A549 (cell line): Measurements from ENCODE around the gene ACBD6. TPM values are rescaled to one million over a fixed set of nuclear protein-coding genes. Genes with fewer than 3 reads are reported as not detected.

Source experiments
- ATAC-seq, 2 experiments: fragments of 200-7000 bp in 1 of 2; fragments of >200 bp in 1 of 2; cut with Nextera tagmentation in 1 of 2; cut with Tn5 transposase in 1 of 2; 3 replicates each; pipeline versions ENCODE4 v1.8.0 to v1.9.1; 2018 to 2020; ENCODE audit warnings: mild to moderate bottlenecking in 1 of 2, moderate library complexity in 1 of 2
- CTCF ChIA-PET: fragments of 300-600 bp; sonication (Branson Sonifier 250); formaldehyde crosslinking; extraction: SDS; loops from one replicate; lab custom pipeline; 2021; ENCODE audit warnings: antibody characterized with exemption, inconsistent platforms; lab: Yijun Ruan, JAX
- POLR2A ChIA-PET: fragments of 350-600 bp; formaldehyde crosslinking; extraction: SDS; loops from one replicate; lab custom pipeline; 2021; ENCODE audit warnings: antibody characterized with exemption, inconsistent platforms; lab: Yijun Ruan, JAX
- DNase-seq, 2 experiments: peaks; one replicate each; pipeline versions ENCODE4 v3.0.0 to v3.0.0-alpha.2; 2011 to 2016; ENCODE audit warnings: low read depth in 1 of 2, low spot score in 1 of 2
- FAIRE-seq: peaks from 2 replicates; lab custom pipeline; 2011; peaks lifted over from hg19 to GRCh38; lab: Jason Lieb, UNC
- H3K27ac ChIP-seq, 2 experiments: fragments of >200 bp; sonication (Bioruptor Twin); formaldehyde crosslinking; 3 replicates each; pipeline ENCODE4 v1.5.1; 2016 to 2017
- H3K4me1 ChIP-seq: fragments of >200 bp; sonication (Bioruptor Twin); formaldehyde crosslinking; 3 replicates; pipeline ENCODE4 v1.6.1; 2016
- H3K4me2 ChIP-seq: fragments of >200 bp; sonication (Bioruptor Twin); formaldehyde crosslinking; 3 replicates; pipeline ENCODE4 v1.6.1; 2016
- H3K4me3 ChIP-seq: fragments of >200 bp; sonication (Bioruptor Twin); formaldehyde crosslinking; 3 replicates; pipeline ENCODE4 v1.5.1; 2016
- H3K9me3 ChIP-seq: fragments of >200 bp; sonication (Bioruptor Twin); formaldehyde crosslinking; 3 replicates; pipeline ENCODE4 v1.6.1; 2016
- ATOH8 ChIP-seq: fragments of 250-450 bp; sonication (Bioruptor Pico); IDR thresholded peaks from 2 replicates; pipeline ENCODE4 v1.5.0; 2020; ENCODE audit warnings: low read depth, mild to moderate bottlenecking, moderate library complexity
- BCL3 ChIP-seq: fragments of >200 bp; sonication (Bioruptor Twin); formaldehyde crosslinking; IDR thresholded peaks from 3 replicates; pipeline ENCODE4 v1.6.1; 2016
- BHLHE40 ChIP-seq: IDR thresholded peaks from 2 replicates; pipeline ENCODE4 v1.6.1; 2012; ENCODE audit warnings: low read depth, low read length, inconsistent platforms
- CBX8 ChIP-seq: fragments of 200-600 bp; sonication (generic); IDR thresholded peaks from 2 replicates; pipeline ENCODE4 v1.6.1; 2016
- E2F6 ChIP-seq: IDR thresholded peaks from 2 replicates; pipeline ENCODE4 v1.6.1; 2012; ENCODE audit warnings: low read depth, borderline replicate concordance
- EHF ChIP-seq: fragments of 250-450 bp; sonication (Bioruptor Pico); IDR thresholded peaks from 2 replicates; pipeline ENCODE4 v1.5.0; 2020; ENCODE audit warnings: mild to moderate bottlenecking
- EHMT2 ChIP-seq: fragments of 200-600 bp; sonication (generic); IDR thresholded peaks from 2 replicates; pipeline ENCODE4 v1.6.1; 2016; ENCODE audit warnings: antibody characterized with exemption, low read depth, mild to moderate bottlenecking, moderate library complexity
- EP300 ChIP-seq, 2 experiments: fragments of >200 bp; sonication (Bioruptor Twin); formaldehyde crosslinking; IDR thresholded peaks; 2 replicates in 1 of 2; 3 replicates in 1 of 2; pipeline ENCODE4 v1.6.1; 2016 to 2017
- GATA3 ChIP-seq: IDR thresholded peaks from 2 replicates; pipeline ENCODE4 v1.6.1; 2012; ENCODE audit warnings: borderline replicate concordance
- HDAC2 ChIP-seq: fragments of 200-600 bp; sonication (generic); IDR thresholded peaks from 2 replicates; pipeline ENCODE4 v1.6.1; 2016
- HEYL ChIP-seq: fragments of 250-450 bp; sonication (Bioruptor Pico); IDR thresholded peaks from 2 replicates; pipeline ENCODE4 v1.8.0; 2021; ENCODE audit warnings: mild to moderate bottlenecking, moderate library complexity
- JUN ChIP-seq, 2 experiments: fragments of >200 bp; sonication (Bioruptor Twin); formaldehyde crosslinking; IDR thresholded peaks; 2 replicates in 1 of 2; 3 replicates in 1 of 2; pipeline ENCODE4 v1.6.1; 2016 to 2017
- KDM1A ChIP-seq: fragments of 200-600 bp; sonication (generic); IDR thresholded peaks from 2 replicates; pipeline ENCODE4 v1.6.1; 2016; ENCODE audit warnings: low read depth, mild to moderate bottlenecking
- MAX ChIP-seq: IDR thresholded peaks from 2 replicates; pipeline ENCODE4 v1.6.1; 2012
- MYC ChIP-seq: IDR thresholded peaks from 2 replicates; pipeline ENCODE4 v1.6.1; 2012; ENCODE audit warnings: mild to moderate bottlenecking, inconsistent platforms, low read length, improper control_type of control experiment, borderline replicate concordance
- NFE2L2 ChIP-seq: fragments of 150-350 bp; conservative IDR thresholded peaks from 2 replicates; pipeline ENCODE4 v1.6.1; 2014; ENCODE audit warnings: low read length
- PHF8 ChIP-seq: fragments of 200-600 bp; sonication (generic); IDR thresholded peaks from 2 replicates; pipeline ENCODE4 v1.6.1; 2016; ENCODE audit warnings: low read depth, mild to moderate bottlenecking, antibody characterized with exemption, moderate library complexity, borderline replicate concordance
- POLR2A ChIP-seq: IDR thresholded peaks from 2 replicates; pipeline ENCODE4 v1.6.1; 2012; ENCODE audit warnings: mild to moderate bottlenecking, low read length
- RAD21 ChIP-seq, 2 experiments: fragments of >200 bp in 1 of 2; sonication (Bioruptor Twin) in 1 of 2; formaldehyde crosslinking in 1 of 2; IDR thresholded peaks in 1 of 2; conservative IDR thresholded peaks in 1 of 2; 2 replicates in 1 of 2; 3 replicates in 1 of 2; pipeline ENCODE4 v1.6.1; 2012 to 2018; ENCODE audit warnings: inconsistent platforms in 1 of 2
- RARB ChIP-seq: fragments of 250-450 bp; sonication (Bioruptor Pico); IDR thresholded peaks from 2 replicates; pipeline ENCODE4 v1.8.0; 2021; ENCODE audit warnings: mild to moderate bottlenecking, moderate library complexity
- RFX5 ChIP-seq: fragments of 450-650 bp; IDR thresholded peaks from 2 replicates; pipeline ENCODE4 v1.7.1; 2014; ENCODE audit warnings: antibody characterized with exemption, mild to moderate bottlenecking, moderate library complexity
- SMC3 ChIP-seq: fragments of >200 bp; sonication (Bioruptor Twin); formaldehyde crosslinking; IDR thresholded peaks from 3 replicates; pipeline ENCODE4 v1.6.1; 2018; ENCODE audit warnings: inconsistent platforms
- SREBF2 ChIP-seq: fragments of 450-650 bp; IDR thresholded peaks from 2 replicates; pipeline ENCODE4 v1.6.1; 2014; ENCODE audit warnings: mild to moderate bottlenecking, moderate library complexity
- USF2 ChIP-seq: fragments of 450-650 bp; IDR thresholded peaks from 2 replicates; pipeline ENCODE4 v1.6.1; 2014; ENCODE audit warnings: antibody characterized with exemption
- ZC3H11A ChIP-seq: fragments of 450-650 bp; IDR thresholded peaks from 2 replicates; pipeline ENCODE4 v1.6.1; 2014; ENCODE audit warnings: antibody characterized with exemption, mild to moderate bottlenecking
- WGBS: methylation state at CpG from one replicate; pipeline ENCODE4 v1.1.6; 2017; ENCODE audit errors: missing lambda C conversion rate; 5-methylcytosine and 5-hydroxymethylcytosine counted together
- polyA plus RNA-seq, 4 experiments: library from polyadenylated mRNA; depleted of rRNA in 3 of 4; stranded (reverse); fragments of >200 nt; fragmentation: RNase III in 1 of 4; extraction: RNeasy Plus Mini Kit Qiagen cat#74134 plus additional on column Dnase treatment in 1 of 4; gene quantifications; 2 replicates in 3 of 4; 3 replicates in 1 of 4; pipeline ENCODE4 v1.2.3, GENCODE V29; 2011 to 2017

ACBD6 gene
- polyA plus RNA-seq, 2 of the 4 experiments (the other 2 are of a cell fraction) = 61.4 to 91.3 TPM

GRCh38 chr1:180513531-180513930 lies 11.2 kb upstream of the ACBD6 start (continued):
- TF ChIP-seq MAX (no peak), SREBF2 (no peak), EHF (CRISPR knock-in tag) (no peak), E2F6 (no peak), BCL3 (no peak), HEYL (CRISPR knock-in tag) (no peak), SMC3 (no peak), GATA3 (no peak)

- no peaks in the 10 kb centered on the region for H3K9me3 ChIP-seq
- ATAC-seq (no peak), FAIRE-seq (no peak), DNase-seq (no peak)
- H3K4me1 ChIP-seq = peaks cover 4% of the 10 kb centered on the region
- H3K4me2 ChIP-seq = no peak overlapping the region
- ChIA-PET CTCF (interaction anchor here (1.4 to 10.9 kb wide), 2 partner anchors 353 to 631 kb away, joined by 5 to 145 read pairs; no protein-coding TSS in a partner anchor), POLR2A (no interaction called here)
- 87% methylated on average over 2 of the region's 2 CpGs for WGBS
- TF ChIP-seq NFE2L2 (no peak), RFX5 (no peak), RARB (CRISPR knock-in tag) (no peak), JUN (IDR thresholded peaks at IDR 0.05) (no peak), BHLHE40 (no peak), POLR2A (no peak), EHMT2 (no peak), EP300 (IDR thresholded peaks at IDR 0.05) (no peak), CBX8 (no peak), USF2 (no peak), HDAC2 (no peak), PHF8 (no peak), KDM1A (no peak), ZC3H11A (no peak), ATOH8 (CRISPR knock-in tag) (no peak), BCL3 (no peak), RAD21 (conservative IDR thresholded peaks at IDR 0.05 in 1 of 2, IDR thresholded peaks at IDR 0.05 in 1 of 2) (no peak), MYC (no peak), MAX (no peak)
- H3K27ac ChIP-seq = no peak overlapping the region
- H3K4me3 ChIP-seq = no peak overlapping the region
These were observed 8.5 kb upstream of the ACBD6 start for GRCh38 chr1:180510882-180511281.
